Body of pancreas (tissue), 4 donors: ENCODE data around the gene TGFB1I1.

ENCODE experiments used
- POLR2A ChIP-seq, 3 donors: fragments of 450-650 bp; IDR thresholded peaks; one replicate each; pipeline ENCODE4 v1.6.1; 2016; ENCODE audit warnings: antibody characterized with exemption in 3 of 3, mild to moderate bottlenecking in 2 of 3
- TF ChIP-seq, protein P1 (sequence below), 7 experiments: fragments of 450-650 bp in 4 of 7; fragments of 200-600 bp in 3 of 7; sonication (generic) in 3 of 7; IDR thresholded peaks; one replicate each; pipeline ENCODE4 v1.5.1; 2016 to 2019; ENCODE audit warnings: antibody characterized with exemption in 7 of 7

DNA sequence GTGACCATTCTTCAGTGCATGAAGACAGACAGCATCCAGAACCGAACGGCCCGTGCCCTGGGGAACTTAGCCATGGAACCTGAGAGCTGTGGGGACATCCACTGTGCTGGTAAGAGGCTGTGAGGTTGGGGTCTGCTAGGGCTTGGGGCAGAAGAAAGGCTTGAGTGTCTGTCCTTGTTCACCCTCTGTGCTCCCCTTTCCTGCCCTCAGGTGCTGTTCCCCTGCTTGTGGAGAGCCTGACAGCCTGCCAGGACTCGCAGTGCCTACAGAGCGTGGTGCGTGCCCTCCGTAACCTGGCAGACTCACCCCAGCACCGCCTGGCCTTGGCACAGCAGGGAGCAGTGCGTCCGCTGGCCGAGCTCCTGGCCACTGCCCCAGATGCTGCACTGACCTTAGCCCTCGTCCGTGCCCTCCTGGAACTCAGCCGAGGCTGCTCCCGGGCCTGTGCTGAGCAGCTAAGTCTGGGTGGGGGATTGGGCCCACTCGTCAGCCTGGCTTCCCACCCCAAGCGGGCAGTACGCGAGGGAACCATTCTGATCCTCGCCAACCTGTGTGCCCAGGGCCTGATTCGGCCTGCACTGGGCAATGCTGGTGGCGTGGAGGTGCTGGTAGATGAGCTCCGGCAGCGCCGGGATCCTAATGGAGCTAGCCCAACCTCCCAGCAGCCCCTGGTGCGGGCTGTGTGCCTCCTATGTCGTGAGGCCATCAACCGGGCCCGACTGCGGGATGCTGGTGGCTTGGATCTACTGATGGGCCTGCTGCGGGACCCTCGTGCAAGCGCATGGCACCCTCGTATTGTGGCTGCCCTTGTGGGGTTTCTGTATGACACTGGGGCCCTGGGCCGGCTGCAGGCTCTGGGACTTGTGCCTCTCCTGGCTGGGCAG, 9.8 kb upstream of the TGFB1I1 start:
- TF ChIP-seq, protein P1, sequence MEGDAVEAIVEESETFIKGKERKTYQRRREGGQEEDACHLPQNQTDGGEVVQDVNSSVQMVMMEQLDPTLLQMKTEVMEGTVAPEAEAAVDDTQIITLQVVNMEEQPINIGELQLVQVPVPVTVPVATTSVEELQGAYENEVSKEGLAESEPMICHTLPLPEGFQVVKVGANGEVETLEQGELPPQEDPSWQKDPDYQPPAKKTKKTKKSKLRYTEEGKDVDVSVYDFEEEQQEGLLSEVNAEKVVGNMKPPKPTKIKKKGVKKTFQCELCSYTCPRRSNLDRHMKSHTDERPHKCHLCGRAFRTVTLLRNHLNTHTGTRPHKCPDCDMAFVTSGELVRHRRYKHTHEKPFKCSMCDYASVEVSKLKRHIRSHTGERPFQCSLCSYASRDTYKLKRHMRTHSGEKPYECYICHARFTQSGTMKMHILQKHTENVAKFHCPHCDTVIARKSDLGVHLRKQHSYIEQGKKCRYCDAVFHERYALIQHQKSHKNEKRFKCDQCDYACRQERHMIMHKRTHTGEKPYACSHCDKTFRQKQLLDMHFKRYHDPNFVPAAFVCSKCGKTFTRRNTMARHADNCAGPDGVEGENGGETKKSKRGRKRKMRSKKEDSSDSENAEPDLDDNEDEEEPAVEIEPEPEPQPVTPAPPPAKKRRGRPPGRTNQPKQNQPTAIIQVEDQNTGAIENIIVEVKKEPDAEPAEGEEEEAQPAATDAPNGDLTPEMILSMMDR (IDR thresholded peaks at IDR 0.05), result no peak
- TF ChIP-seq POLR2A (IDR thresholded peaks at IDR 0.05), result no peak
